Ectodermal cell (in vitro differentiated cells): Measurements from ENCODE around the gene TOLLIP.
"Not testable (repeated sequence)": the region's sequence is repeated elsewhere in the genome, so short reads cannot be mapped to it uniquely, and the experiment has no call there.

Source experiments
- H3K27ac ChIP-seq: 2 replicates; pipeline ENCODE4 v1.7.0; 2013; ENCODE audit warnings: mild to moderate bottlenecking, low read depth, low read length; ENCODE audit not compliant: insufficient read depth, poor library complexity, severe bottlenecking
- H3K27me3 ChIP-seq: 2 replicates; pipeline ENCODE4 v1.7.0; 2013; ENCODE audit warnings: mild to moderate bottlenecking, low read length; ENCODE audit not compliant: insufficient read depth, control insufficient read depth, poor library complexity, severe bottlenecking
- H3K36me3 ChIP-seq: one replicate; pipeline ENCODE4 v1.7.0; 2013; ENCODE audit warnings: low read length; ENCODE audit not compliant: control insufficient read depth, insufficient read depth
- H3K4me1 ChIP-seq: one replicate; pipeline ENCODE4 v1.7.0; 2013; ENCODE audit warnings: low read length; ENCODE audit not compliant: control insufficient read depth, insufficient read depth
- H3K4me3 ChIP-seq: 2 replicates; pipeline ENCODE4 v1.7.0; 2013; ENCODE audit warnings: low read depth, low read length, control low read depth; ENCODE audit not compliant: insufficient read depth
- H3K9me3 ChIP-seq: 2 replicates; pipeline ENCODE4 v1.7.0; 2013; ENCODE audit warnings: mild to moderate bottlenecking, low read length, moderate library complexity; ENCODE audit not compliant: control insufficient read depth
- WGBS, 2 experiments: methylation state at CpG; one replicate each; pipeline ENCODE4 v1.1.7; 2013; ENCODE audit warnings: missing lambda C conversion rate in 2 of 2; 5-methylcytosine and 5-hydroxymethylcytosine counted together

TOLLIP gene

DNA sequence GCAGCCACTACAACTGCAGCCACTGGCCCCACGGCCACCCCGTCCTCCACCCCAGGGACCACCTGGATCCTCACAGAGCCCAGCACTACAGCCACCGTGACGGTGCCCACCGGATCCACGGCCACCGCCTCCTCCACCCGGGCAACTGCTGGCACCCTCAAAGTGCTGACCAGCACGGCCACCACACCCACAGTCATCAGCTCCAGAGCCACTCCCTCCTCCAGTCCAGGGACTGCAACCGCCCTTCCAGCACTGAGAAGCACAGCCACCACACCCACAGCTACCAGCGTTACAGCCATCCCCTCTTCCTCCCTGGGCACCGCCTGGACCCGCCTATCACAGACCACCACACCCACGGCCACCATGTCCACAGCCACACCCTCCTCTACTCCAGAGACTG is 63.1 kb downstream of the TOLLIP start:
- not testable (repeated sequence) for H3K36me3 ChIP-seq, H3K4me1 ChIP-seq, H3K9me3 ChIP-seq, H3K27ac ChIP-seq, H3K27me3 ChIP-seq, H3K4me3 ChIP-seq
- WGBS, 2 experiments, result 88 to 90% methylated on average over 14 of the region's 14 CpGs

DNA sequence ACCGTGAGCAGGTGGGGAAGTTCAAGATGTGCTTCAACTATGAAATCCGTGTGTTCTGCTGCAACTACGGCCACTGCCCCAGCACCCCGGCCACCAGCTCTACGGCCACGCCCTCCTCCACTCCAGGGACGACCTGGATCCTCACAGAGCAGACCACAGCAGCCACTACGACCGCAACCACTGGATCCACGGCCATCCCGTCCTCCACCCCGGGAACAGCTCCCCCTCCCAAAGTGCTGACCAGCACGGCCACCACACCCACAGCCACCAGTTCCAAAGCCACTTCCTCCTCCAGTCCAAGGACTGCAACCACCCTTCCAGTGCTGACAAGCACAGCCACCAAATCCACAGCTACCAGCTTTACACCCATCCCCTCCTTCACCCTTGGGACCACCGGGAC is 63.7 kb downstream of the TOLLIP start:
- WGBS, 2 experiments, result 89 to 90% methylated on average over 13 of the region's 14 CpGs
- not testable (repeated sequence) for H3K36me3 ChIP-seq, H3K9me3 ChIP-seq, H3K27me3 ChIP-seq, H3K4me3 ChIP-seq, H3K27ac ChIP-seq, H3K4me1 ChIP-seq

DNA sequence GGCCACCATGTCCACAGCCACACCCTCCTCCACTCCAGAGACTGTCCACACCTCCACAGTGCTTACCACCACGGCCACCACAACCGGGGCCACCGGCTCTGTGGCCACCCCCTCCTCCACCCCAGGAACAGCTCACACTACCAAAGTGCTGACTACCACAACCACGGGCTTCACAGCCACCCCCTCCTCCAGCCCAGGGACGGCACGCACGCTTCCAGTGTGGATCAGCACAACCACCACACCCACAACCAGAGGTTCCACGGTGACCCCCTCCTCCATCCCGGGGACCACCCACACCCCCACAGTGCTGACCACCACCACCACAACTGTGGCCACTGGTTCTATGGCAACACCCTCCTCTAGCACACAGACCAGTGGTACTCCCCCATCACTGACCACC is 64.9 kb downstream of the TOLLIP start:
- WGBS, 2 experiments, result 92 to 99% methylated on average over 9 of the region's 9 CpGs
- H3K36me3 ChIP-seq, H3K27me3 ChIP-seq, H3K9me3 ChIP-seq, H3K4me1 ChIP-seq, H3K27ac ChIP-seq, H3K4me3 ChIP-seq: not testable (repeated sequence)

- H3K4me1 ChIP-seq, H3K9me3 ChIP-seq, H3K36me3 ChIP-seq, H3K27ac ChIP-seq, H3K4me3 ChIP-seq, H3K27me3 ChIP-seq: not testable (repeated sequence)
- 90 to 91% methylated on average over 11 to 12 of the region's 18 CpGs for WGBS, 2 experiments
Observed at GRCh38 chr11:1243521-1243920, 65.9 kb downstream of the TOLLIP start.

GRCh38 chr11:1242751-1243150 is 66.7 kb downstream of the TOLLIP start:
- not testable (repeated sequence) for H3K27ac ChIP-seq
- WGBS, 2 experiments, result 80% methylated on average over 4 to 7 of the region's 11 CpGs

GRCh38 chr11:1242289-1242688 is 67.1 kb downstream of the TOLLIP start:
- H3K27ac ChIP-seq, result no peak overlapping the region
- WGBS, 2 experiments, result 89 to 93% methylated on average over 20 of the region's 20 CpGs
- no peaks in the 10 kb centered on the region for H3K4me1 ChIP-seq
- no peak overlapping the region for H3K4me3 ChIP-seq
- H3K27me3 ChIP-seq, result no peaks in the 10 kb centered on the region
- H3K9me3 ChIP-seq, result no peaks in the 10 kb centered on the region
- H3K36me3 ChIP-seq, result no peaks in the 10 kb centered on the region

More at GRCh38 chr11:1242751-1243150, 66.7 kb downstream of the TOLLIP start:
- not testable (repeated sequence) for H3K27me3 ChIP-seq, H3K36me3 ChIP-seq, H3K9me3 ChIP-seq, H3K4me1 ChIP-seq, H3K4me3 ChIP-seq

GRCh38 chr11:1241706-1242105 is 67.7 kb downstream of the TOLLIP start:
- Histone ChIP-seq H3K27me3 (no peaks in the 10 kb centered on the region), H3K27ac (no peak overlapping the region), H3K4me3 (no peak overlapping the region), H3K9me3 (no peaks in the 10 kb centered on the region), H3K36me3 (no peaks in the 10 kb centered on the region), H3K4me1 (no peaks in the 10 kb centered on the region)
- WGBS, 2 experiments, result 92 to 94% methylated on average over 20 of the region's 20 CpGs

DNA sequence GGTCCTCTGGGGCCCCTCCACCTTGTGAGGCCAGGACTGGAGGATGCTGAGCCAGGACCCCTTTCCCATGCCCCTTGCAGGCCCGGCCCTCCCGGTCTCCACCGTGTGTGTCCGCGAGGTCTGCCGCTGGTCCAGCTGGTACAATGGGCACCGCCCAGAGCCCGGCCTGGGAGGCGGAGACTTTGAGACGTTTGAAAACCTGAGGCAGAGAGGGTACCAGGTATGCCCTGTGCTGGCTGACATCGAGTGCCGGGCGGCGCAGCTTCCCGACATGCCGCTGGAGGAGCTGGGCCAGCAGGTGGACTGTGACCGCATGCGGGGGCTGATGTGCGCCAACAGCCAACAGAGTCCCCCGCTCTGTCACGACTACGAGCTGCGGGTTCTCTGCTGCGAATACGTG is 68.7 kb downstream of the TOLLIP start:
- 90 to 92% methylated on average over 25 of the region's 25 CpGs for WGBS, 2 experiments
- no peaks in the 10 kb centered on the region for H3K36me3 ChIP-seq

DNA sequence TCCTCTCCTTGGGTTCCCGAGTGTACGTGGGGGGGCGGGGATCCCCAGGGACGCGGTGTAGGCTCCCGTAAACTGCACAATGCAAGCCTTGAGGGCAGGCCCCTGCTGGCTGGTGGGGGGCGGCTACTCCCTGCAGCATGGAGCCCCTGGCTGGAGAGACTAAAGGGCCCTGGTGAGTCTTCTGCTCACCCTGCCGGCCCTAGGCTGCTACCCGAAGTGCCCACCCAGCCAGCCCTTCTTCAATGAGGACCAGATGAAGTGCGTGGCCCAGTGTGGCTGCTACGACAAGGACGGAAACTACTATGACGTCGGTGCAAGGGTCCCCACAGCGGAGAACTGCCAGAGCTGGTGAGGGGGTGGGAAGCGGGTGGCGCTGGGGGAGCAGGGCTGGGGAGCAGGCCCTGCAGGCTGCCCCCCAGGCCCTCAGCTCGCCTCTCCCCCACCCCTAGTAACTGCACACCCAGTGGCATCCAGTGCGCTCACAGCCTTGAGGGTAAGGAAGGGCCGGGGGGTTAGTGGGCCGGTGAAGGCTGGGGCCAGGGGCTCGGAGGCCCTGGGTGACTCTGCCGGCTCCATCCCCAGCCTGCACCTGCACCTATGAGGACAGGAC is 69.7 kb downstream of the TOLLIP start:
- Histone ChIP-seq H3K9me3 (no peaks in the 10 kb centered on the region), H3K4me1 (no peaks in the 10 kb centered on the region), H3K27me3 (no peaks in the 10 kb centered on the region), H3K4me3 (no peak overlapping the region), H3K36me3 (no peaks in the 10 kb centered on the region), H3K27ac (no peak overlapping the region)
- 88 to 90% methylated on average over 23 of the region's 23 CpGs for WGBS, 2 experiments

More for the DNA sequence above, 68.7 kb downstream of the TOLLIP start:
- Histone ChIP-seq H3K27ac (no peak overlapping the region), H3K9me3 (no peaks in the 10 kb centered on the region), H3K4me1 (no peaks in the 10 kb centered on the region), H3K4me3 (no peak overlapping the region), H3K27me3 (no peaks in the 10 kb centered on the region)

DNA sequence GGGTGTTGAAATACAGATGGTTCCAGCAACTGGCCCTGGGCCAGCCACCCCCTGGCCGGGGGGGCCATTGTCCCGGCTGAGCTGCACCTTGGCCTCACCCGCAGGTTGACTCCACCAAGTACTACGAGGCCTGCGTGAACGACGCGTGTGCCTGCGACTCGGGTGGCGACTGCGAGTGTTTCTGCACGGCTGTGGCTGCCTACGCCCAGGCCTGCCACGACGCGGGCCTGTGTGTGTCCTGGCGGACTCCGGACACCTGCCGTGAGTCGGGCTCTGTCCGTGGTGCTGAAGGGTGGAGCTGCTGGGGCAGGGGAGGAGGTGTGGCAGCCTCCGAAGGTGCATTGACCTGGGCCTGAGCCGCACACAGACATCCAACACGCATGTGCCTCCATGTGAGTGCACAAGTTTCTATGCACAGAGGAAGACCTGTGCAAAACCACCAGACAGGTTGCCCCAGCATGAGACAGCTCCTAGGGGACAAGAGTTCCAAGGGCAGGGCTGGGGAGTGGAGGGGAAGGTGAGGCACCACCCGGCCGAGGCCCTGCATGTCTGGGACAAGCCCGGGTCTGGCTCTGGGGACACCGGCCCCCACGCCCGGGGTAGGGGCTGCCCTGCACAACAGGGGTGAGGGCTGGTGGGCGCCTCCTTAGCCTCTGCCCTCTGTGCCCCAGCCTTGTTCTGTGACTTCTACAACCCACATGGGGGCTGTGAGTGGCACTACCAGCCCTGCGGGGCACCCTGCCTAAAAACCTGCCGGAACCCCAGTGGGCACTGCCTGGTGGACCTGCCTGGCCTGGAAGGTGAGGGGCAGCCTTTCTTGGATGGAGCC is 70.5 kb downstream of the TOLLIP start:
- 64 to 65% methylated on average over 34 of the region's 34 CpGs for WGBS, 2 experiments
- Histone ChIP-seq H3K27ac (no peak overlapping the region), H3K4me1 (no peaks in the 10 kb centered on the region), H3K9me3 (no peaks in the 10 kb centered on the region), H3K4me3 (no peak overlapping the region), H3K27me3 (no peaks in the 10 kb centered on the region), H3K36me3 (no peaks in the 10 kb centered on the region)
